ENCODE measurements around the gene UBE4A.

The UBE4A gene, protein sequence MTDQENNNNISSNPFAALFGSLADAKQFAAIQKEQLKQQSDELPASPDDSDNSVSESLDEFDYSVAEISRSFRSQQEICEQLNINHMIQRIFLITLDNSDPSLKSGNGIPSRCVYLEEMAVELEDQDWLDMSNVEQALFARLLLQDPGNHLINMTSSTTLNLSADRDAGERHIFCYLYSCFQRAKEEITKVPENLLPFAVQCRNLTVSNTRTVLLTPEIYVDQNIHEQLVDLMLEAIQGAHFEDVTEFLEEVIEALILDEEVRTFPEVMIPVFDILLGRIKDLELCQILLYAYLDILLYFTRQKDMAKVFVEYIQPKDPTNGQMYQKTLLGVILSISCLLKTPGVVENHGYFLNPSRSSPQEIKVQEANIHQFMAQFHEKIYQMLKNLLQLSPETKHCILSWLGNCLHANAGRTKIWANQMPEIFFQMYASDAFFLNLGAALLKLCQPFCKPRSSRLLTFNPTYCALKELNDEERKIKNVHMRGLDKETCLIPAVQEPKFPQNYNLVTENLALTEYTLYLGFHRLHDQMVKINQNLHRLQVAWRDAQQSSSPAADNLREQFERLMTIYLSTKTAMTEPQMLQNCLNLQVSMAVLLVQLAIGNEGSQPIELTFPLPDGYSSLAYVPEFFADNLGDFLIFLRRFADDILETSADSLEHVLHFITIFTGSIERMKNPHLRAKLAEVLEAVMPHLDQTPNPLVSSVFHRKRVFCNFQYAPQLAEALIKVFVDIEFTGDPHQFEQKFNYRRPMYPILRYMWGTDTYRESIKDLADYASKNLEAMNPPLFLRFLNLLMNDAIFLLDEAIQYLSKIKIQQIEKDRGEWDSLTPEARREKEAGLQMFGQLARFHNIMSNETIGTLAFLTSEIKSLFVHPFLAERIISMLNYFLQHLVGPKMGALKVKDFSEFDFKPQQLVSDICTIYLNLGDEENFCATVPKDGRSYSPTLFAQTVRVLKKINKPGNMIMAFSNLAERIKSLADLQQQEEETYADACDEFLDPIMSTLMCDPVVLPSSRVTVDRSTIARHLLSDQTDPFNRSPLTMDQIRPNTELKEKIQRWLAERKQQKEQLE

DNA sequence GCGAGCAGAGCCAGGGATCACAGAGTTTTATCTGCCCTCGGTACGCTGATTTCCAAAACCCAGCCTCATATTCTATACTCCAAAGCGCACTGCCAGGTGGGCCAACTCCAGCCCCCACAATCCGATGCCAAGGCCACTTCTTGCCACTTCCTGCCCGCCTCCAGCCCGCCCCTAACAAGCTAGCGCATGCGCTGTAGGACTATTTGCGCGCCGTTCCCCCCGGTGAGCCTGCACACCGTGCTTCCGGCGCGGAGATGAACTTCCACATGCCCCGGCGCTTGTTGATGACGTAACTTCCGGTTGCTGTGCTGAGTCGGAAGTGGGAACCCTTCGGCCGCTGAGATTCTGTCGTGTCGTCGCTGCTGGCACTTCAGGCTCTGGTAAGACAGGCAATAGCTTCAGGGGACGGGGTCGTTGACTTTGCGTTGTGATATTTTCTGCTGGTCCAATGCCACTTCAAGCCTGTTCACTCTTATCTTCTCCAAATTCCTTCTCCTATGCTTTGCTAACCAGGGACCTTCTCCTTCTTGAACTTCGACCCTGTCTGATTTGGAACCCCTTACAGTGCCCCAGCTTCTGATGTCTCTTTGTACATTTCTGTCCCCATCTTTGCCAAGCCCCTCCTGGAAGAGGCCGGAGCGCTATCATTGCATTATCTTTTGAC, at the start of gene UBE4A:
Gene UBE4A, plus strand, starts transcription at position 306 of the 664 bp plus-strand sequence. CDS start 5,481 bp downstream, outside the sequence.
- DNase-seq, result peak; percentile 99

DNA sequence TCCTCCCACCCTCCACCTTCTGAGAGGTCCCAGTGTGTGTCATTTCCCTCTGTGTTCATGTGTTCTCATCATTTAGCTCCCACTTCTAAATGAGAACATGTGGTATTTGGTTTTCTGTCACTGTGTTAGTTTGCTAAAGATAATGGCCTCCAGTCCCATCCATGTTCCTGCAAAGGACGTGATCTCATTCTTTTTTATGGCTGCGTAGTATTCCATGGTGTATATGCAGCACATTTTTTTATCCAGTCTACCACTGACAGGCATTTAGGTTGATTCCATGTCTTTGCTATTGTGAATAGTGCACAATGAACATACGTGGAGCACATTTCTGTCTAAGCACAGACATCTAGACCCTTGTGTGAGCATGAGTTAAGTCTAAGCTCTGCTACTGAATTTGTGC, 49.1 kb upstream of the UBE4A start:
- no peak for DNase-seq

DNA sequence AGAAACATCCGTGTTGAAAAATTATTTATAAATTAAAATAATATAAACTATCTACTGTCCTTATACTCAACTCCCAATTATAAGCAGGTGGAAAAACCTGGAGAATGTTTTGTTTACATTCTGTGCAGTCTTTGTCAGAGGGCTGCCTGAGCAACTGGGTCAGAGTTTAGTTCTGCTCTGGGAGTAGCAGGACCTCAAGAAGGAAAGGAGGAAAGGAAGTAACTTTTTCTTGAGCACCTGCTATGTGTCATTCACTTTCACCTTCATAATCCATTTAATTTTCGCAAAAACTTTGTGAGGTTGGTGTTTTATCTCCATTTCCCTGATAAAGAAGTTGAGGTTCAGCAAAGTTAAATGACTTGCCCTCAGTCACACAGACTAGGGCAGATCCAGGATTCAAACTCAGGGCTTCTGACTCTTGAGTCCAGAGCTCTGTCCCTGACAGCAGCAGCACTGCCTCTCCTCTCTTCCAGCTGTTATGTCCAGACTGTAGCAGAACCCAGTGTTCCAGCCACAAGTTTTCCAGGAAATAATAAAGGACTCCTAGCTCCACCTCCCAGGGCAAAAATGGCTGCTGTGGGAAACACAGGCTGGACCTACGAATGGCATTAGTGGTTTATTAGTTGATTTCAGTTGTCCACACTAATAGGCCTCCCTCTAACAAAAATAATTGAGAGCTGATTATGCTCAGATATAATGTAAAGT, 48.5 kb upstream of the UBE4A start:
- DNase-seq, result no peak

- DNase-seq, result no peak
These were observed 47.9 kb upstream of the UBE4A start for GRCh38 chr11:118311518-118311917.

DNA sequence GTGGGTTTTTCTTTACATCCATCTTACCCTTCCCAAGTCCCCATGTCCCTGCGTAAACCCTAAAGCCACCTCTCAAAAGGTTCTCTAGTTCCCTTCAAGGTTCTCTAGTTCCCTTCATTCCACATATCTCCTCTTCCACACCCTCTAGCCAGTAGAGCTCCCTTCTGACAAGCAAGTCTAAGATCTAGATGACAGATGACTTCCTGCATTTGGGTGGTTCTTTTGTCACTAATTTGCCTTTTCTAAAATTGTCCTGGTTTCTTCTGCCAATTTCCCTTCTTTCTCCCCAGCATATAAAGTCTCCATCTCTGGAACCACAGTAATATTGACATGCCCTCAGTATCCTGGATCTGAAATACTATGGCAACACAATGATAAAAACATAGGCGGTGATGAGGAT, 47.1 kb upstream of the UBE4A start:
- DNase-seq, result no peak

GRCh38 chr11:118313242-118313641, 46.2 kb upstream of the UBE4A start:
- DNase-seq, result no peak

- DNase-seq, result no peak
These were observed 44.4 kb upstream of the UBE4A start for GRCh38 chr11:118314988-118315411.

DNA sequence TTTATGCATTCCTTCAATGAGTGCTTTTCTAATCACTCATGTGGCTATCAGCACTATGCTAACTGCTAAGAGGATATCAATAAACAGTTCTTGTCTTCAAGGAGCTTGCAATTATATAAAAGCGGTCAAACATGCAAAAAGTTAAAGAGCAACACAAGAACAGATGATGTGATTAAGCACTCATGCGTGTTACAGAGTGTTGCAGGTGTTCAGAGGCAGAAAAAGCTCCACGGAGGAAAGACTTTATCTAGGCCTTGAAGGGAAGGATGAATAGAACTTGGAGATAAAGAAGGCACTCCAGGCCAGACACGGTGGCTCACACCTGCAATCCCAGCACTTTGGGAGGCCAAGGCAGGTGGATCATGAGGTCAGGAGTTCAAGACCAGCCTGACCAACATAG, 41.3 kb upstream of the UBE4A start:
- no peak for DNase-seq

GRCh38 chr11:118318581-118319336, 40.6 kb upstream of the UBE4A start:
- DNase-seq, result no peak

- DNase-seq, result no peak
These were observed 40.1 kb upstream of the UBE4A start for GRCh38 chr11:118319337-118319707.

GRCh38 chr11:118320515-118320914, 38.9 kb upstream of the UBE4A start:
- no peak for DNase-seq

DNA sequence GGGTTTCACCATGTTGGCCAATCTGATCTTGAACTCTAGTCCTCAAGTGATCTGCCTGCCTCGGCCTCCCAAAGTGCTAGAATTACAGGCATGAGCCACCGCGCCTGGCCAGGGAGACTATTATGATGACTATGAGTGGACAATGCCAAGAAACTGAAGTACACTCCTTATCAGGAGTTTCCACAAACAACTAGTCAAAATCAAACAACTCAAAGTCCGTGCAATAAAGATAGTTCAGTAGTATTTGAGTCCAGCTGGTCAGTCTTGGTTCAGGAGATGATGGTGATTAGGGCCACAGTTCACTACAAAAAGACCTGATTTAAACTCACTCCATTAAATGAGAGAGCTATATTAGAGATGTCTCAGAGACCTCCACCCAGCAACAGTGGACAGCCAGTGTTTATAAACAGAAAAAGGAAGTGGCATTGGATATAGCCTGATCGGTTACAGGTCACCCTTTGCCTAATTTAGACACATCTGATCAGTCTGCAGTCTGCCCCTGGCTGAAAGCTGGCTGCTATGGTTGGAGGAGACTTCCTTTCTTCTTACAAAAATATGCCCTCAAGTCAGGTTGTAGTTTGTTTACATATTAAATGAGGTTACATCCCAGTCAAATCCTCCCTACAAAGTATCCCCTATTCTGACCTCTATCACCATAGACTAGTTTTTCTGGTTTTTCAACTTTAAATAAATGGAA, 37.9 kb upstream of the UBE4A start:
- DNase-seq, result no peak

GRCh38 chr11:118322721-118323120, 36.7 kb upstream of the UBE4A start:
- DNase-seq, result no peak

DNA sequence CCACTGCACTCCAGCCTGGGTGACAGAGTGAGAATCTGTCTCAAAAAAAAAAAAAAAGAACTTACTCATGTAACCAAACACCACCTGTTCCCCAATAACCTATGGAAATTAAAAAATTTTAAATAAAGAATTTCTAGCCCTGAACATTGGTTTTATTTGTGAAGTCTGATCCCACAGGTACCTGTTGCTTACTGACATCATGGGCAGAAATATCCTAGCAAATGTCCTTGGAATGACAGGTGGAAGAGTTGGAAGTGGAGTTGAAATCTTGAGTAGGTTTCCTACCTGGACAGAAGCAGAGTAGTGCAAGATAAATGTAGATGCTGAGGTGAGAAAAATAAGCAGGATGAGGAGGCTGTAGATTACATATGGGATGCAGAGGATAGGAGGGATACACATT, 34.1 kb upstream of the UBE4A start:
- no peak for DNase-seq

DNA sequence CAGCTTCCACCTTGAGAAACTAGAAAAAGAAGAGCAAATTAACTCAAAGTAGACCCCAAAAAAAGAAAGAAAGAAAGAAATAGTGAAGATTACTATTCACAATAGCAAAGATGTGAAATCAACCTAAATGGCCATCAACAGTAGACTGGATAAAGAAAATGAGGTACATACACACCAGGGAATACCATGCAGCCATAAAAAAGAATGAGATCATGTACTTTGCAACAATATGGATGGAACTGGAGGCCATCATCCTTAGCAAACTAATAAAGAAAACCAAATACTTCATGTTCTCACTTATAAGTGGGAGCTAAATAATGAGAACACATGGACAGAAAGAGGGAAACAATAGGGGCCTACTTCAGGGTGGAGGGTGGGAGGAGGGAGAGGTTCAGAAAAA, 30.7 kb upstream of the UBE4A start:
- DNase-seq, result no peak

GRCh38 chr11:118334745-118335144, 24.7 kb upstream of the UBE4A start:
- DNase-seq, result no peak

- DNase-seq, result peak; percentile 89
These were observed 20.8 kb upstream of the UBE4A start for GRCh38 chr11:118338637-118339061.

GRCh38 chr11:118339281-118339961, 20.0 kb upstream of the UBE4A start:
- DNase-seq, result peak; percentile 74

- DNase-seq, result no peak
These were observed 19.0 kb upstream of the UBE4A start for GRCh38 chr11:118340449-118340848.

GRCh38 chr11:118341261-118341660, 18.1 kb upstream of the UBE4A start:
- no peak for DNase-seq

All from activated CD8-positive, alpha-beta memory T cell treated with anti-CD3 and anti-CD28 coated beads for 24 hours (primary cell).